ENCODE data around the gene AMH.
"Not testable (repeated sequence)": the region's sequence is repeated elsewhere in the genome, so short reads cannot be mapped to it uniquely, and the experiment has no call there.

Gene AMH

DNA sequence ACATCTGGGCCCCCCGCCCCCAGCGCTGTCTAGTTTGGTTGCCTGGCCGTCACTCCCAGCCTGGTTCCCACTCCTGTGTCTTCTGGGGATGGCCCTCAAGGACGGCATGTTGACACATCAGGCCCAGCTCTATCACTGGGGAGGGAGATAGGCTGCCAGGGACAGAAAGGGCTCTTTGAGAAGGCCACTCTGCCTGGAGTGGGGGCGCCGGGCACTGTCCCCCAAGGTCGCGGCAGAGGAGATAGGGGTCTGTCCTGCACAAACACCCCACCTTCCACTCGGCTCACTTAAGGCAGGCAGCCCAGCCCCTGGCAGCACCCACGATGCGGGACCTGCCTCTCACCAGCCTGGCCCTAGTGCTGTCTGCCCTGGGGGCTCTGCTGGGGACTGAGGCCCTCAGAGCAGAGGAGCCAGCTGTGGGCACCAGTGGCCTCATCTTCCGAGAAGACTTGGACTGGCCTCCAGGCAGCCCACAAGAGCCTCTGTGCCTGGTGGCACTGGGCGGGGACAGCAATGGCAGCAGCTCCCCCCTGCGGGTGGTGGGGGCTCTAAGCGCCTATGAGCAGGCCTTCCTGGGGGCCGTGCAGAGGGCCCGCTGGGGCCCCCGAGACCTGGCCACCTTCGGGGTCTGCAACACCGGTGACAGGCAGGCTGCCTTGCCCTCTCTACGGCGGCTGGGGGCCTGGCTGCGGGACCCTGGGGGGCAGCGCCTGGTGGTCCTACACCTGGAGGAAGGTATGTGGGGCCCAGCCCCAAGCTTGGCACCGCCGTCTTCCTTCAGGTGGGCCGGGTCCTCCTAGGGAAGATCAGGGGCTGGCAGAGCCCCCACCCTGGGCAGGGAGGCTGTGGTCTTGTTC, at the start of gene AMH:
AMH (plus strand) TSS at position 314 of the 857 bp plus-strand sequence; CDS start at position 324, 10 bp downstream.
- DNase-seq (ENCODE audit: low read depth): no peak
- no peak within 1 kb of the TSS for H3K4me3 ChIP-seq (ENCODE audit: low read depth, low read length)
- TF ChIP-seq, protein P1, sequence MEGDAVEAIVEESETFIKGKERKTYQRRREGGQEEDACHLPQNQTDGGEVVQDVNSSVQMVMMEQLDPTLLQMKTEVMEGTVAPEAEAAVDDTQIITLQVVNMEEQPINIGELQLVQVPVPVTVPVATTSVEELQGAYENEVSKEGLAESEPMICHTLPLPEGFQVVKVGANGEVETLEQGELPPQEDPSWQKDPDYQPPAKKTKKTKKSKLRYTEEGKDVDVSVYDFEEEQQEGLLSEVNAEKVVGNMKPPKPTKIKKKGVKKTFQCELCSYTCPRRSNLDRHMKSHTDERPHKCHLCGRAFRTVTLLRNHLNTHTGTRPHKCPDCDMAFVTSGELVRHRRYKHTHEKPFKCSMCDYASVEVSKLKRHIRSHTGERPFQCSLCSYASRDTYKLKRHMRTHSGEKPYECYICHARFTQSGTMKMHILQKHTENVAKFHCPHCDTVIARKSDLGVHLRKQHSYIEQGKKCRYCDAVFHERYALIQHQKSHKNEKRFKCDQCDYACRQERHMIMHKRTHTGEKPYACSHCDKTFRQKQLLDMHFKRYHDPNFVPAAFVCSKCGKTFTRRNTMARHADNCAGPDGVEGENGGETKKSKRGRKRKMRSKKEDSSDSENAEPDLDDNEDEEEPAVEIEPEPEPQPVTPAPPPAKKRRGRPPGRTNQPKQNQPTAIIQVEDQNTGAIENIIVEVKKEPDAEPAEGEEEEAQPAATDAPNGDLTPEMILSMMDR (IDR thresholded peaks at IDR 0.05; ENCODE audit: insufficient read depth, low read depth, low read length, missing control alignments): no peak

- DNase-seq (ENCODE audit: low read depth): no peak
- TF ChIP-seq, protein P1 (IDR thresholded peaks at IDR 0.05; ENCODE audit: insufficient read depth, low read depth, low read length, missing control alignments): no peak
- H3K4me3 ChIP-seq (ENCODE audit: low read depth, low read length): no peak overlapping the region
These were observed 49.1 kb upstream of the AMH start for GRCh38 chr19:2199861-2200623.

DNA sequence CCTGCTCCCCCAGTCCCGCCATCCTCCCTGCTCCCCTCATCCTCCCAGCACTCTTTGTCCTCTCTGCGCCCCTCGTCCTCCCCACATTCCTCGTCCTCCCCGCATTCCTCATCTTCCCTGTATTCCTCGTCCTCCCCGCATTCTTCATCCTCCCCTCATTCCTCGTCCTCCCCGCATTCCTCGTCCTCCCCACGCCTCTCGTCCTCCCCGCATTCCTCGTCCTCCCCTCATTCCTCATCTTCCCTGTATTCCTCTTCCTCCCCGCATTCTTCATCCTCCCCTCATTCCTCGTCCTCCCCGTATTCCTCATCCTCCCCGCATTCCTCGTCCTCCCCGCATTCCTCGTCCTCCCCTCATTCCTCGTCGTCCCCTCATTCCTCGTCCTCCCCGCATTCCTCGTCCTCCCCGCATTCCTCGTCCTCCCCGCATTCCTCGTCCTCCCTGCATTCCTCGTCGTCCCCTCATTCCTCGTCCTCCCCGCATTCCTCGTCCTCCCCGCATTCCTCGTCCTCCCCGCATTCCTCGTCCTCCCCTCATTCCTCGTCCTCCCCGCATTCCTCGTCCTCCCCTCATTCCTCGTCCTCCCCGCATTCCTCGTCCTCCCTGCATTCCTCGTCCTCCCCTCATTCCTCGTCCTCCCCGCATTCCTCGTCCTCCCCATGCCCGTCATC, 48.4 kb upstream of the AMH start:
- not testable (repeated sequence) for DNase-seq (ENCODE audit: low read depth); H3K4me3 ChIP-seq (ENCODE audit: low read depth, low read length)

DNA sequence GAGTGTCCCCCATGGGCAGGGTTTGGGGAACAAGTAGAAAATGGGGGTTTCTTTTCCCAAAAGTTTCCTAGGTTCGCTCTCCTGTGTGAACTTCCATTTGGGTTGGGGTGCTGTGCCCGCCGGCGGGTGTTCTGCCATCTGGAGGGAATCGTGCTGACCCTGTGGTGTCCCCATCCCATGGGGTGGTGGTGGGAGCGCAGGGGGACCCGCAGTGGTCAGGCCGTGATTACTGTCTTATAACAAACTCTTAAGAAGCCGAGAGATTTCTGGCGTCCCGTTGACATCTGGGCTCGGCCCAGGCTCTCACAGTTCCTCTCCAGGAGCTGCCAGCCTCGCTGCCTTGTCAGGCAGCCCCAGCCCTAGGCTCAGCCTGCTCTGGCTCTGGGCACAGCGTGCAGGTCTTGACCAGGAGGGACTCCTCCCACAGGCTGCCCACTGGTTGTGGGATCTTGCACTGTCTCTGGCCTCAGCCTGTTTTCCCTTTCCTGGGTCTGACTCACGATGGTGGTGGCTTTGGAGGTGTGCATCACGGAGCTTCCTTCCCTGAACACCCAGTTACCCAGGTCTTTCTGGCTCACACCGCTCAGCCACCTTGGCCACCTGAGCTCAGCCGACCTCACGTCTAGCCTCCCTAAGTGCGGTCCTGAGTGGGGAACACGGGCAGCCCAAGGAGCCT, 47.5 kb upstream of the AMH start:
- DNase-seq (ENCODE audit: low read depth): no peak
- no peak overlapping the region for H3K4me3 ChIP-seq (ENCODE audit: low read depth, low read length)
- TF ChIP-seq, protein P1 (IDR thresholded peaks at IDR 0.05; ENCODE audit: insufficient read depth, low read depth, low read length, missing control alignments): no peak

DNA sequence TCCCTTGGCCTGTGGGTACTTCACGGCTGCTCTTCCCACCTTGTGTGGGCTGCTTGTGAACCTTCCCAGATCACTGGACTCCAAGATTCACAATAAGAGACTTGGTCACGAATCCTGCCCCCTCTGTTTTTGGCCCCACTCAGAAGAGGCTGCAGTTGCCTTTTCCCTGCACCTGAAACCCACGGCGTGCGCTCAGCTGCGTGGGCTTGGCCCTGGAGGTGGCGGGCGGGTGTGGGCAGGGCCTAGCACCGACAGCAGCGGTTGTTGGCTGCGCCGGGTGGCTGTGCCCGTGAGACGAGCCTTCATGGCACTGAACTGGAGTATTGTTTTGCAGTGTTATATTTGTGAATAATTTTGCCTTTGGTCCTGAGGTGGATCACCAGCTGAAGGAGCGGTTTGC, 46.8 kb upstream of the AMH start:
- no peak overlapping the region for H3K4me3 ChIP-seq (ENCODE audit: low read depth, low read length)
- TF ChIP-seq, protein P1 (IDR thresholded peaks at IDR 0.05; ENCODE audit: insufficient read depth, low read depth, low read length, missing control alignments): no peak
- no peak for DNase-seq (ENCODE audit: low read depth)

DNA sequence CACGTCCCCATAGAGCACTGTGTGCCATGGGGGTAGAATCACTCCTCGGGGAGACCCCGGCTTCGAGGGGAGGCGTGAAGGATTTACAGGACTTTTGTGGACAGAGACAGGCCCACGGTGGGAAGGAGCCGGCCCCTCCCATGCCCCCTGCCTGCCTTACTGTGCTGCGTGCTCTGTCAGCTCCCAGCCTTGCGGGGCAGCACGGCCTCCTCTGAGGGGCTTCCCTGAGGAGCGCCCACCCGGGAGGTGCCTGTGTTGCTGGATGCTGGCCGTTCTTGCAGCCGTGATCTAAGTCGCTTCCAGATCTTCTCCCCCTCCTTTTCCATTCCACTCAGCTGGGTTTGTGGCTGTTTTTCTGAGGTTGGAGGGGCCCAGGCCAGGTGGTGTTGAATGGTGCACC, 42.1 kb upstream of the AMH start:
- no peak for DNase-seq (ENCODE audit: low read depth)
- TF ChIP-seq, protein P1 (IDR thresholded peaks at IDR 0.05; ENCODE audit: insufficient read depth, low read depth, low read length, missing control alignments): no peak
- no peak overlapping the region for H3K4me3 ChIP-seq (ENCODE audit: low read depth, low read length)
